WERI-Rb-1 (cell line): Measurements from ENCODE around the gene PPP2R5D.
"Not testable (repeated sequence)": the region's sequence is repeated elsewhere in the genome, so short reads cannot be mapped to it uniquely, and the experiment has no call there.

Experiments used
- DNase-seq: peaks from one replicate; pipeline ENCODE4 v3.0.0-alpha.2; 2020
- H3K27ac ChIP-seq: fragments of 250-450 bp; sonication (Bioruptor Pico); 2 replicates; pipeline ENCODE4 v1.5.1; 2020; ENCODE audit warnings: mild to moderate bottlenecking, moderate library complexity
- H3K27me3 ChIP-seq: fragments of 250-450 bp; sonication (Bioruptor Pico); 2 replicates; pipeline ENCODE4 v1.5.1; 2021; ENCODE audit warnings: mild to moderate bottlenecking, low read depth, moderate library complexity; ENCODE audit not compliant: insufficient read depth, severe bottlenecking
- H3K36me3 ChIP-seq: fragments of 250-450 bp; sonication (Bioruptor Pico); 2 replicates; pipeline ENCODE4 v1.5.1; 2020; ENCODE audit warnings: mild to moderate bottlenecking, moderate library complexity
- H3K4me3 ChIP-seq: 2 replicates; pipeline ENCODE4 v1.5.1; 2011; ENCODE audit warnings: low read depth, mild to moderate bottlenecking, control low read depth, low read length
- H3K9me3 ChIP-seq: fragments of 250-450 bp; sonication (Bioruptor Pico); 2 replicates; pipeline ENCODE4 v1.5.1; 2021; ENCODE audit warnings: mild to moderate bottlenecking, moderate library complexity; ENCODE audit not compliant: severe bottlenecking
- CTCF ChIP-seq: IDR thresholded peaks from 2 replicates; pipeline ENCODE4 v1.5.1; 2011; ENCODE audit warnings: low read depth, mild to moderate bottlenecking, control low read depth, inconsistent platforms, low read length

PPP2R5D gene

GRCh38 chr6:43036712-43037111 lies 52.3 kb downstream of the PPP2R5D start:
- Histone ChIP-seq H3K36me3 (peaks cover 94% of the 10 kb centered on the region), H3K27ac (no peak overlapping the region; the same call in 1 of the 2 replicates), H3K9me3 (no peaks in the 10 kb centered on the region), H3K4me3 (no peak overlapping the region), H3K27me3 (no peaks in the 10 kb centered on the region)
- no peak for DNase-seq
- TF ChIP-seq CTCF = no peak

- Histone ChIP-seq H3K9me3 (no peaks in the 10 kb centered on the region), H3K4me3 (no peak overlapping the region), H3K27ac (no peak overlapping the region; the same call in 1 of the 2 replicates), H3K27me3 (no peaks in the 10 kb centered on the region), H3K36me3 (peaks cover 92% of the 10 kb centered on the region)
- peak; percentile 38; the same call in 1 of the 2 replicates for TF ChIP-seq CTCF
- no peak for DNase-seq
Measured at GRCh38 chr6:43037197-43037596, 52.8 kb downstream of the PPP2R5D start.

DNA sequence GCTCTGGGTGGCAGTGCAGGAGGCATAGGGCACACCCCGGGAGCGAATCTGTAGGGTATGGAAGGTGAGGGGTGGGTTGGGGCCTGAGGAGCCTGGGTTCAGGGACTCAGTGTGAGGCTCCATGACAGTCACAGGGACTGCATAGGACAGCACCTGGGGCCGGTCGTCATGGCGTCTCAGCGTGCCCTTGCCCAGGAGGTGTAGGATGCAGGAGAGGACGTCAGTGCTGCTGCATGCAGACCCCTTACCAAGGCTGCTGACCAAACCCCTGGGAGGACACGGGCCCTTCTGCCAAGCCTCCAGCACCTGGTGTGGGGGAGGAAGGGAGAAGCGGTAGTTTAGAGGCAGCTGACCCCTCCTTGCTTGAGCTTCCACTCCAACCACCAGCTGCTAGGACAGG lies 53.3 kb downstream of the PPP2R5D start:
- Histone ChIP-seq H3K9me3 (no peaks in the 10 kb centered on the region), H3K27me3 (no peaks in the 10 kb centered on the region), H3K36me3 (peaks cover 92% of the 10 kb centered on the region), H3K4me3 (no peak overlapping the region), H3K27ac (no peak overlapping the region; the same call in 1 of the 2 replicates)
- no peak for TF ChIP-seq CTCF
- no peak for DNase-seq

GRCh38 chr6:43038727-43039126 lies 54.4 kb downstream of the PPP2R5D start:
- Histone ChIP-seq H3K27me3 (no peaks in the 10 kb centered on the region), H3K27ac (no peak overlapping the region), H3K9me3 (no peaks in the 10 kb centered on the region), H3K4me3 (no peak overlapping the region), H3K36me3 (peaks cover 90% of the 10 kb centered on the region)
- no peak for DNase-seq
- TF ChIP-seq CTCF = no peak

DNA sequence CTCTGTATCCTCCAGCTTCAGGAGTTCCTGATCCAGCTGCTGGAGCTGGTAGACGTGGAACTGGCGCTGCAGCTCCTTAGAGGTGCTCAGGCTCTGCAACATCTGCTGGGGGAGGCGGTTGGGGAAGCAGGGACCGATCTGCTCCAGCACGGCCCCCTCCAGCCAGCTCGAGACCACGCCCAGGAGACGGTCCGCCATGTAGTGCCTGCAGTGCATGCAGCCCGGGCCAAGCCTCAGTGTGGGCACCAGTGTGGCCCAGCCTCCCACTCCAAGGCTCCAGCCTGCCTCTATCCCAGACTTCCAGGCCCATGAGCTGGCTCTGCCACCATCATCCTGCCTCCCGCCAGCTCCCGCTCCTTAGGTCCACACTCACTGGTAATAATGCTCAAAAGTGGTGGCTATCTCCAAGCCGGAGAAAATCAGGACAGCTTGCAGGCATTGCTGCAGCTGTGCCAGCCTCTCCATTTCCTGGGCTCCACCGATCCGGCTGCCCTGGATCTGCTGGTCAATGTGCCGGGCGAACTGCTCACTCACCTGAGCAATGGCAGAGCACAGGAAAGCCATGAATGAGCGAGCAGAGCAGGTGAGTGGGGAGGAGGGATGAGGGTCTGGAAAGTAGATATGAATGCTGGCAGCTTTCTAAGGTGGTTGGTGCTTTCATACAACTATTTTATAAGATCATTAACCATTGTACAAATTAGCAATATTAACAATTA lies 56.3 kb downstream of the PPP2R5D start:
- H3K9me3 ChIP-seq = no peaks in the 10 kb centered on the region
- no peak overlapping the region for H3K4me3 ChIP-seq
- no peaks in the 10 kb centered on the region for H3K27me3 ChIP-seq
- DNase-seq = no peak
- TF ChIP-seq CTCF = no peak
- no peak overlapping the region for H3K27ac ChIP-seq
- peaks cover 90% of the 10 kb centered on the region for H3K36me3 ChIP-seq

GRCh38 chr6:43041475-43041874 lies 57.1 kb downstream of the PPP2R5D start:
- peaks cover 90% of the 10 kb centered on the region for H3K36me3 ChIP-seq
- H3K27ac ChIP-seq, DNase-seq, H3K4me3 ChIP-seq, H3K27me3 ChIP-seq, H3K9me3 ChIP-seq: not testable (repeated sequence)
